Lung (tissue), 16 donors: Measurements from ENCODE around the gene TULP4. TPM values are rescaled to one million over a fixed set of nuclear protein-coding genes. Genes with fewer than 3 reads are reported as not detected.

Experiments
- ATAC-seq: fragments of 200-7000 bp; cut with Tn5 transposase; one replicate; pipeline ENCODE4 v1.9.1; 2020; ENCODE audit warnings: moderate number of reproducible peaks; ENCODE audit not compliant: insufficient read depth, low FRiP score
- DNase-seq, 3 donors: peaks; one replicate each; pipeline ENCODE4 v3.0.0-alpha.2; 2013 to 2017
- H3K27ac ChIP-seq, 2 donors: one replicate each; pipeline ENCODE4 v1.5.1; 2013; ENCODE audit warnings: mild to moderate bottlenecking in 2 of 2, moderate library complexity in 2 of 2, control low read depth in 1 of 2, inconsistent platforms in 1 of 2, low read depth in 1 of 2, low read length in 1 of 2
- H3K27me3 ChIP-seq, 3 donors: one replicate each; pipeline ENCODE4 v1.5.1; 2013; ENCODE audit warnings: low read length in 2 of 3; ENCODE audit not compliant: control insufficient read depth in 3 of 3, insufficient read depth in 3 of 3
- H3K36me3 ChIP-seq, 4 donors: one replicate each; pipeline ENCODE4 v1.5.1; 2013; ENCODE audit warnings: low read length in 4 of 4, mild to moderate bottlenecking in 1 of 4, moderate library complexity in 1 of 4; ENCODE audit not compliant: control insufficient read depth in 4 of 4, insufficient read depth in 4 of 4
- H3K4me1 ChIP-seq, 5 donors: one replicate each; pipeline ENCODE4 v1.5.1; 2013; ENCODE audit warnings: low read length in 5 of 5, mild to moderate bottlenecking in 2 of 5, moderate library complexity in 1 of 5; ENCODE audit not compliant: control insufficient read depth in 5 of 5, insufficient read depth in 5 of 5
- H3K4me3 ChIP-seq: one replicate; pipeline ENCODE4 v1.5.1; 2013; ENCODE audit warnings: mild to moderate bottlenecking, control low read depth, moderate library complexity
- H3K9ac ChIP-seq, 2 donors: one replicate each; pipeline ENCODE4 v1.5.1; 2013; ENCODE audit warnings: low read length in 2 of 2, control low read depth in 1 of 2; ENCODE audit not compliant: insufficient read depth in 1 of 2
- H3K9me3 ChIP-seq, 4 donors: one replicate each; pipeline ENCODE4 v1.5.1; 2013; ENCODE audit warnings: low read length in 3 of 4, mild to moderate bottlenecking in 1 of 4, moderate library complexity in 1 of 4; ENCODE audit not compliant: control insufficient read depth in 4 of 4, insufficient read depth in 3 of 4
- CTCF ChIP-seq: IDR thresholded peaks from 2 replicates; pipeline ENCODE4 v1.5.1; 2012; ENCODE audit warnings: mild to moderate bottlenecking; ENCODE audit errors: control extremely low read depth, extremely low read depth
- WGBS, 2 donors: extraction: QIAGEN DNeasy Blood & Tissue Kit; methylation state at CpG; one replicate each; pipeline ENCODE4 v1.1.7; 2013; 5-methylcytosine and 5-hydroxymethylcytosine counted together
- long read RNA-seq, 5 donors: transcript quantifications; one replicate each; lab custom pipeline, GENCODE V29; 2026
- polyA plus RNA-seq, 2 donors: library from polyadenylated mRNA; stranded (reverse); fragments of 200-250 nt; gene quantifications; one replicate each; pipeline ENCODE4 v1.2.1, GENCODE V29; 2013
- total RNA-seq, 2 donors: library from RNA; depleted of rRNA in 1 of 2; stranded (reverse); fragments of >200 nt in 1 of 2; gene quantifications; one replicate each; pipeline ENCODE4 v1.2.1, GENCODE V29; 2014 to 2021
- donor health status: control.
- donor health status: control.
- donor health status: Bipolar disorder and iron deficiency.
- donor health status: healthy.
- donor health status: DM: yes; HTN: yes; CAD: no.

TULP4 gene
- total RNA-seq, result 100 to 1,000 TPM in 1 of 2 donors, 10 to 100 TPM in 1; 68.4 to 147 TPM
- 1 to 10 TPM; 4.5 to 9.9 TPM for polyA plus RNA-seq
- long read RNA-seq, donor 1, partial matches to known transcripts, result 0 of 4 reads
- long read RNA-seq, donor 1, other reads (novel, unspliced or antisense), result 0 of 4 reads
- long read RNA-seq, donor 2, result 0 reads
- long read RNA-seq, donor 3, partial matches to known transcripts, result 0 of 3 reads
- long read RNA-seq, donor 3, other reads (novel, unspliced or antisense), result 0 of 3 reads
- long read RNA-seq, donor 4, partial matches to known transcripts, result 0 of 3 reads
- long read RNA-seq, donor 4, other reads (novel, unspliced or antisense), result 0 of 3 reads
- long read RNA-seq, donor 5, partial matches to known transcripts, result 5 of 6 reads
- long read RNA-seq, donor 5, other reads (novel, unspliced or antisense), result 0 of 6 reads

GRCh38 chr6:158312165-158312564 is at the start of gene TULP4:
Gene TULP4 (plus strand): TSS chr6:158312465. CDS start chr6:158314017, 1,552 bp downstream.
- ATAC-seq, result no peak
- Histone ChIP-seq H3K27ac (no peak within 1 kb of the TSS), H3K9me3 (peaks cover 0 to 3% (median 0%) of the 10 kb centered on the region in 4 donors), H3K4me3 (no peak within 1 kb of the TSS), H3K9ac (no peak within 1 kb of the TSS), H3K4me1 (peaks cover 0 to 3% (median 0%) of the 10 kb centered on the region in 5 donors), H3K27me3 (no peaks in the 10 kb centered on the region), H3K36me3 (peaks cover 1 to 21% (median 10%) of the 10 kb centered on the region in 4 donors)
- no peak for DNase-seq
- 73 to 84% methylated on average over 6 of the region's 6 CpGs for WGBS, 2 donors
- no peak for TF ChIP-seq CTCF

GRCh38 chr6:158262755-158263154 is 49.5 kb upstream of the TULP4 start:
- Histone ChIP-seq H3K4me3 (no peak overlapping the region), H3K36me3 (no peaks in the 10 kb centered on the region), H3K4me1 (peaks cover 0 to 2% (median 0%) of the 10 kb centered on the region in 5 donors), H3K9ac (no peak overlapping the region), H3K27me3 (no peaks in the 10 kb centered on the region), H3K27ac (no peak overlapping the region), H3K9me3 (no peaks in the 10 kb centered on the region)
- WGBS, 2 donors, result 80 to 81% methylated on average over 5 of the region's 5 CpGs
- no peak for TF ChIP-seq CTCF
- no peak for ATAC-seq
- DNase-seq, result no peak

GRCh38 chr6:158264180-158264579 is 48.1 kb upstream of the TULP4 start:
- H3K9me3 ChIP-seq, result no peaks in the 10 kb centered on the region
- ATAC-seq, result no peak
- no peaks in the 10 kb centered on the region for H3K27me3 ChIP-seq
- H3K4me3 ChIP-seq, result no peak overlapping the region
- H3K4me1 ChIP-seq, result peaks cover 0 to 2% (median 0%) of the 10 kb centered on the region in 5 donors
- no peaks in the 10 kb centered on the region for H3K36me3 ChIP-seq
- H3K9ac ChIP-seq, result no peak overlapping the region
- H3K27ac ChIP-seq, result no peak overlapping the region
- 95 to 98% methylated on average over 10 of the region's 10 CpGs for WGBS, 2 donors
- TF ChIP-seq CTCF, result no peak
- no peak for DNase-seq

- H3K27ac ChIP-seq, result no peak overlapping the region
- ATAC-seq, result no peak
These were observed 46.1 kb upstream of the TULP4 start for GRCh38 chr6:158266131-158266530.

More at GRCh38 chr6:158266131-158266530, 46.1 kb upstream of the TULP4 start:
- no peak for TF ChIP-seq CTCF
- WGBS, 2 donors, result 90 to 99% methylated on average over 9 of the region's 9 CpGs
- no peak overlapping the region for H3K9ac ChIP-seq
- H3K36me3 ChIP-seq, result no peaks in the 10 kb centered on the region
- H3K9me3 ChIP-seq, result no peaks in the 10 kb centered on the region
- H3K4me3 ChIP-seq, result no peak overlapping the region
- no peak for DNase-seq
- no peaks in the 10 kb centered on the region for H3K27me3 ChIP-seq
- H3K4me1 ChIP-seq, result peaks cover 0 to 4% (median 0%) of the 10 kb centered on the region in 5 donors
